Heart right ventricle (tissue), 16 donors: ENCODE data around the gene ALB. TPM values are rescaled to one million over a fixed set of nuclear protein-coding genes. Genes with fewer than 3 reads are reported as not detected.

ENCODE experiments used
- ATAC-seq, 8 donors: fragments of 200-7000 bp; cut with Tn5 transposase; one replicate each; pipeline ENCODE4 v1.9.1; 2020; ENCODE audit warnings: mild to moderate bottlenecking in 8 of 8, moderate library complexity in 8 of 8, moderate number of reproducible peaks in 1 of 8
- DNase-seq, 2 donors: peaks; one replicate each; pipeline ENCODE4 v3.0.0-alpha.2; 2020
- H3K27ac ChIP-seq, 10 donors: fragments of 200-600 bp; sonication (generic) in 2 of 10; one replicate each; pipeline versions ENCODE4 v1.5.0 to v1.8.0; 2020 to 2022; ENCODE audit warnings: mild to moderate bottlenecking in 3 of 10
- H3K27me3 ChIP-seq, 7 donors: fragments of 200-600 bp; one replicate each; pipeline ENCODE4 v1.8.0; 2021 to 2022; ENCODE audit warnings: mild to moderate bottlenecking in 2 of 7
- H3K36me3 ChIP-seq, 9 donors: fragments of 200-600 bp; sonication (generic) in 1 of 9; one replicate each; pipeline versions ENCODE4 v1.5.0 to v1.8.0; 2020 to 2022; ENCODE audit warnings: mild to moderate bottlenecking in 2 of 9
- H3K4me1 ChIP-seq, 9 donors: fragments of 200-600 bp; sonication (generic) in 1 of 9; one replicate each; pipeline versions ENCODE4 v1.5.0 to v1.8.0; 2020 to 2022; ENCODE audit warnings: mild to moderate bottlenecking in 4 of 9
- H3K4me3 ChIP-seq, 10 donors: fragments of 200-600 bp; sonication (generic) in 2 of 10; one replicate each; pipeline versions ENCODE4 v1.5.0 to v1.8.0; 2020 to 2022; ENCODE audit warnings: mild to moderate bottlenecking in 7 of 10, moderate library complexity in 2 of 10
- H3K9me3 ChIP-seq, 11 donors: fragments of 200-600 bp in 10 of 11; sonication (generic) in 2 of 11; one replicate each; pipeline versions ENCODE4 v1.5.0 to v1.8.0; 2013 to 2022; ENCODE audit warnings: mild to moderate bottlenecking in 2 of 11, control low read depth in 1 of 11, moderate library complexity in 1 of 11
- CTCF ChIP-seq, 9 donors: fragments of 200-600 bp; sonication (generic) in 2 of 9; IDR thresholded peaks; one replicate each; pipeline versions ENCODE4 v1.5.0 to v1.8.0; 2021 to 2022; ENCODE audit warnings: antibody characterized with exemption in 9 of 9, mild to moderate bottlenecking in 5 of 9, moderate library complexity in 1 of 9
- WGBS, 2 donors: extraction: QIAGEN DNeasy Blood & Tissue Kit; methylation state at CpG; one replicate each; pipeline ENCODE4 v1.1.7; 2013; ENCODE audit warnings: inconsistent platforms in 1 of 2; 5-methylcytosine and 5-hydroxymethylcytosine counted together
- intact Hi-C, 10 donors: fragments of 100-400 bp; cut with DNase I; formaldehyde crosslinking; loops; one replicate each; pipeline versions ENCODE4 v1.11.1 to v1.14.2; 2022
- polyA plus RNA-seq, 2 donors: library from polyadenylated mRNA; stranded (reverse); fragments of 200-250 nt; gene quantifications; one replicate each; pipeline ENCODE4 v1.2.3, GENCODE V29; 2013
- total RNA-seq, 10 donors: library from RNA; stranded (reverse); fragmentation: NEBNext Ultra II Directional in 3 of 10; extraction: Animal tissue kit (Norgen Biotek cat#: 25700) in 3 of 10; gene quantifications; one replicate each; pipeline versions ENCODE4 v1.2.1 to v1.2.4, GENCODE V29; 2021 to 2023
- donor health status: Arrhythmogenic right ventricular cardiomyopathy.
- donor health status: ischemic (EF 13 %, LVEDD 7.1; RV severe dilation, severe dysfunction).
- donor health status: healthy with polysubstance abuse.
- donor health status: DM: no; HTN: yes; CAD: no.
- donor health status: DM: no; HTN: no; CAD: no.
- donor health status: ischemic (EF 25% LVEDD 6.9; RV normal size, moderate dysfunction).
- donor health status: ischemic (EF 25% LVEDD 5.7; RV mildly dilated, moderate dysfunction).
- donor health status: healthy.
- donor health status: DM: yes; HTN: yes; CAD: no.
- donor health status: Ischemic cardiomyopathy.
- donor health status: ischemic (EF 35%, LVEDD 5.7; RV mildly dilated, moderate dysfunction).
- donor health status: nonischemic (EF 11% LVEDD 7.7; RV severe dilation, severe dysfunction).
- donor health status: DM: yes; HTN: yes; CAD: no.
- donor health status: PGD.
- donor health status: ischemic (EF 29% LVEDD 5.4; RV normal size, mild dysfunction).
- donor health status: nonischemic (EF 23%, LVEDD 6.1; RV moderate dilation, normal function).

Gene ALB
- total and polyA plus RNA-seq, 12 donors = 0.06 to 2.4 (median 0.53) TPM; not detected in 7

- intact Hi-C loops = no loop called here
- DNase-seq (no peak), ATAC-seq (no peak)
- H3K4me3 ChIP-seq = no peak overlapping the region
- H3K27me3 ChIP-seq = no peaks in the 10 kb centered on the region
- no peak for TF ChIP-seq CTCF (IDR thresholded peaks at IDR 0.05)
- no peak overlapping the region for H3K27ac ChIP-seq
- no peaks in the 10 kb centered on the region for H3K36me3 ChIP-seq
- WGBS, 2 donors = 76 to 83% methylated on average over 2 of the region's 2 CpGs
- no peaks in the 10 kb centered on the region for H3K4me1 ChIP-seq
- no peaks in the 10 kb centered on the region for H3K9me3 ChIP-seq
Observed at GRCh38 chr4:73417342-73417741, 13.3 kb downstream of the ALB start.

- H3K4me1 ChIP-seq = no peaks in the 10 kb centered on the region
- no peaks in the 10 kb centered on the region for H3K36me3 ChIP-seq
- H3K4me3 ChIP-seq = no peak overlapping the region
- DNase-seq = no peak
- WGBS, 2 donors = 70% methylated on average over 6 of the region's 6 CpGs
- H3K27me3 ChIP-seq = no peaks in the 10 kb centered on the region
- no peaks in the 10 kb centered on the region for H3K9me3 ChIP-seq
- intact Hi-C loops = no loop called here
- no peak for ATAC-seq
- TF ChIP-seq CTCF (IDR thresholded peaks at IDR 0.05) = no peak
- no peak overlapping the region for H3K27ac ChIP-seq
Observed at GRCh38 chr4:73417973-73418372, 13.9 kb downstream of the ALB start.

GRCh38 chr4:73418677-73419076, 14.6 kb downstream of the ALB start:
- Histone ChIP-seq H3K27ac (no peak overlapping the region), H3K9me3 (no peaks in the 10 kb centered on the region), H3K27me3 (no peaks in the 10 kb centered on the region), H3K36me3 (no peaks in the 10 kb centered on the region), H3K4me3 (no peak overlapping the region), H3K4me1 (no peaks in the 10 kb centered on the region)
- intact Hi-C loops = no loop called here
- DNase-seq (no peak), ATAC-seq (no peak)
- TF ChIP-seq CTCF (IDR thresholded peaks at IDR 0.05) = no peak
- WGBS, 2 donors = 49 to 64% methylated on average over 1 of the region's 1 CpG

- Histone ChIP-seq H3K36me3 (no peaks in the 10 kb centered on the region), H3K27ac (no peak overlapping the region), H3K9me3 (no peaks in the 10 kb centered on the region), H3K4me3 (no peak overlapping the region), H3K4me1 (no peaks in the 10 kb centered on the region), H3K27me3 (no peaks in the 10 kb centered on the region)
- ATAC-seq = no peak
- TF ChIP-seq CTCF (IDR thresholded peaks at IDR 0.05) = no peak
- WGBS, 2 donors = 71 to 72% methylated on average over 7 of the region's 7 CpGs
- no peak for DNase-seq
- intact Hi-C loops = no loop called here
Observed at GRCh38 chr4:73419106-73420038, 15.3 kb downstream of the ALB start.
